DOHH2 (cell line): Measurements from ENCODE around the gene ZNF268.

Experiments used
- EZH2phosphoT487 ChIP-seq: fragments of 200-600 bp; sonication (generic); IDR thresholded peaks from 2 replicates; pipeline ENCODE4 v1.6.1; 2017; ENCODE audit warnings: borderline replicate concordance, mild to moderate bottlenecking, antibody characterized with exemption, low read length, moderate library complexity, mixed read lengths
- TF ChIP-seq, protein P1 (sequence below): fragments of 200-600 bp; sonication (generic); IDR thresholded peaks from one replicate; pipeline ENCODE4 v1.5.1; 2014; ENCODE audit warnings: antibody characterized with exemption, mild to moderate bottlenecking, low read depth, low read length; ENCODE audit not compliant: poor library complexity, severe bottlenecking

DNA sequence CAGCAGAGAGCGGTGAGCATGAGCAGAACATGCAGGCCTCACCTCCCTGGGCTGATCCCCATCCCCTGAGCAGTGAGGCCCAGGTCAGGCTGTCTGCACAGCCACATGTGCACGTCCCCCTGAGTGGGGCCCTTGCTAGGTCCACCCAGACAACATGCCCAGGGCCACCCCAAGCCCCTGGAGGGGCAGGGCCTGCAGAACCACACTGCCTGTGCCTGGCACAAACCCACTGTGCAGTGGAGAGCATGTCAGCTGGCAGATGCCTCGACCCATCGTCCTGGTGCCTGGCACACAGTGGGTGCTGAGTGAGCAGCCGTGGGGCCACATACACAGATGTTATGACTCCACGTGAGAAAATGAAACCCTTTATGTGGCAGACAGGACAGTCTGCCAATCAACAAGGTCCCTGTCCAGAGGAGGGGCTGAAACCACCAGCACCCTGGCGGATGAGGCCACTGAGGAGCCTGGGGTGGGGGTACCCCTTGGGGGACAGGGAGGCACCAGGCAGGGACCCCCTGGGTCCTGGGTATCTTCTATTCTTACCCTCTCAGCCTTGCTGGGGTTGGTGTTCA lies 46.1 kb downstream of the ZNF268 start:
- TF ChIP-seq, protein P1, sequence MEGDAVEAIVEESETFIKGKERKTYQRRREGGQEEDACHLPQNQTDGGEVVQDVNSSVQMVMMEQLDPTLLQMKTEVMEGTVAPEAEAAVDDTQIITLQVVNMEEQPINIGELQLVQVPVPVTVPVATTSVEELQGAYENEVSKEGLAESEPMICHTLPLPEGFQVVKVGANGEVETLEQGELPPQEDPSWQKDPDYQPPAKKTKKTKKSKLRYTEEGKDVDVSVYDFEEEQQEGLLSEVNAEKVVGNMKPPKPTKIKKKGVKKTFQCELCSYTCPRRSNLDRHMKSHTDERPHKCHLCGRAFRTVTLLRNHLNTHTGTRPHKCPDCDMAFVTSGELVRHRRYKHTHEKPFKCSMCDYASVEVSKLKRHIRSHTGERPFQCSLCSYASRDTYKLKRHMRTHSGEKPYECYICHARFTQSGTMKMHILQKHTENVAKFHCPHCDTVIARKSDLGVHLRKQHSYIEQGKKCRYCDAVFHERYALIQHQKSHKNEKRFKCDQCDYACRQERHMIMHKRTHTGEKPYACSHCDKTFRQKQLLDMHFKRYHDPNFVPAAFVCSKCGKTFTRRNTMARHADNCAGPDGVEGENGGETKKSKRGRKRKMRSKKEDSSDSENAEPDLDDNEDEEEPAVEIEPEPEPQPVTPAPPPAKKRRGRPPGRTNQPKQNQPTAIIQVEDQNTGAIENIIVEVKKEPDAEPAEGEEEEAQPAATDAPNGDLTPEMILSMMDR, result no peak
- TF ChIP-seq EZH2phosphoT487, result no peak
